GM18909 (cell line): Measurements from ENCODE around the gene PKM.
"Not testable (repeated sequence)": the region's sequence is repeated elsewhere in the genome, so short reads cannot be mapped to it uniquely, and the experiment has no call there.

Experiments
- ATAC-seq: cut with Tn5 transposase; IDR thresholded peaks from one replicate; pipeline ENCODE4 v1.9.1; 2021; ENCODE audit warnings: mild to moderate bottlenecking; ENCODE audit not compliant: unreplicated experiment, poor library complexity

PKM gene

GRCh38 chr15:72231066-72231832 is at the start of gene PKM:
TSS of gene PKM (minus strand) at chr15:72231190. CDS start at chr15:72219097, 12,093 bp downstream.
- ATAC-seq = peak; percentile 47

DNA sequence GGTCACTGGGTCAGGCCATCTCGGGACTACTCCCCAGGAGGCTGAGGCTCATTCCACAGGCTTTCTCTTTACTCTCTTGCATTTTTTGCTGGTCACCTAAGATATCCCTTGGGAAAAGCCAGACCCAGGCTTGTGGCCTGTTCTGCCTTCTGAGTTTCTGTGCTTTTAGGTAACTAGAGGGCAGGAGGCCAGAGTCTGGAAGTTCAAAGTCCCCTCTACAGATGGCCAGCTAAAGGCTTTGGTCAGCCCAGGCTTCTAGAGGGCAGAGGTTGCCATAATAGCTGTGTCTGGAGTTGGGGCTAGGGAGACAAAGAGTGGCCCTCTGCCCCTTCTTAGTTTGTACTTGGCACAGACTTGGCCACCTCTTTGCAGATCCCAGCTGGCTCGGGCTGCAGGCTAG is 49.8 kb upstream of the PKM start:
- no peak for ATAC-seq

- no peak for ATAC-seq
Observed at GRCh38 chr15:72278737-72279136, 47.7 kb upstream of the PKM start.

- ATAC-seq = no peak
Observed at GRCh38 chr15:72276326-72276700, 45.3 kb upstream of the PKM start.

DNA sequence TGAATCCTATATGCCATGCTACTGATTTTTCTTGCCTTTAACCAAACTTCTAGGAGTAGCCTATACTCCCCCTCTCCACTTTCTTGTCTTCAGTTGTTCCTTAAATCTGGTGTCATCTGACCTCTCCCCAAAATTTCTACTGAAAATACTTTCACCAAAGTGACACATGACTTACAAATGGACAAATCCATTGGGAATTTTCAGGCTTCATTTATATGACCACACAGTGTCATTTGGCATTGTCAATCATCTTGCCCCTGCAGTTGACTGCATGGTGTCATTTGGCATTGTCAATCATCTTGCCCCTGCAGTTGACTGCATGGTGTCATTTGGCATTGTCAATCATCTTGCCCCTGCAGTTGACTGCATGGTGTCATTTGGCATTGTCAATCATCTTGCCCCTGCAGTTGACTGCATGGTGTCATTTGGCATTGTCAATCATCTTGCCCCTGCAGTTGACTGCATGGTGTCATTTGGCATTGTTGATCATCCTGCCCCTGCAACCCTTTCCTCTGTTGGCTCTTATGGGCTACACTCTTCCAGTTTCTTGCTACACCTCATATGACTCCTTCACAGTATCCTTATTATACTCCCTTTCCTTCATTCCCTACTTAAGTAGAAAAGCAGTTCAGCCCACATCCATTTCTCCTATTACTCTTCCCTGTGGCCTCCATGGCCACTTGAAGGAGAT is 44.8 kb upstream of the PKM start:
- ATAC-seq = not testable (repeated sequence)

GRCh38 chr15:72272997-72273352 is 42.0 kb upstream of the PKM start:
- no peak for ATAC-seq

GRCh38 chr15:72272213-72272996 is 41.4 kb upstream of the PKM start, which contains the start of gene PARP6:
TSS of gene PARP6 (minus strand) at chr15:72272554. CDS start at chr15:72267477, 5,077 bp downstream.
- ATAC-seq = peak; percentile 96

DNA sequence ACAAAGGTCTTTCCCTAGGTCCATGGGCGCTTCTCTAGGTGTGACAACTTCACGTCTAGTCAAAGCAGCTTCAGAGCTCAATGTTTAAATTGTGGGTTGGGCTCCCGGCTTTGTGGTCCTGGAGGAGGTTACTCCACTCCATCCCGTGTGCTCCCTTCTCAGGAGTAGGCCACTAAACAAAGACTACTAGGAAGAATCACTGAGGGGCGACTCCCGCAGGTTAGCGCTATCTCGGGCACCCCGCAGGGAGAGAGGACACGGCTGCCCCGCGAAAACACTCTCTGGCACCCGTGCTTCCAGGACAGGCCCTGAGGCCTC is 40.9 kb upstream of the PKM start:
- ATAC-seq = peak; percentile 12

- no peak for ATAC-seq
Observed at GRCh38 chr15:72271221-72271620, 40.2 kb upstream of the PKM start.

DNA sequence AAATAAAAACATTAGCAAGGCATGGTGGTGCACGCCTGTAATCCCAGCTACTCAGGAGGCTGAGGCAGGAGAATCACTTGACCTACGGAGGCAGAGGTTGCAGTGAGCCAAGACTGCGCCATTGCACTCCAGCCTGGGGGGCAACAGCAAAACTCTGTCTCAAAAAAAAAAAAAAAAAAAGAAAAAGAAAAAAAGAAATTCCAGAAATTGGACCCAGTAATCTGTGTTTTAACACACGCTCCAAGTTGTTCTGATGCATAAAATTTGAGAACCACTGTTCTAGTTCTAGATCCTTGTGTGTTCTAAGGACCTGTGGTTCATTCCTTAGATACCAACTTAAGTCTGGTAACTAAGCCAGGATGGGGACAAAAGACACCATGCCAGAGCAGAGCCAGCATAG is 38.7 kb upstream of the PKM start:
- ATAC-seq = no peak

DNA sequence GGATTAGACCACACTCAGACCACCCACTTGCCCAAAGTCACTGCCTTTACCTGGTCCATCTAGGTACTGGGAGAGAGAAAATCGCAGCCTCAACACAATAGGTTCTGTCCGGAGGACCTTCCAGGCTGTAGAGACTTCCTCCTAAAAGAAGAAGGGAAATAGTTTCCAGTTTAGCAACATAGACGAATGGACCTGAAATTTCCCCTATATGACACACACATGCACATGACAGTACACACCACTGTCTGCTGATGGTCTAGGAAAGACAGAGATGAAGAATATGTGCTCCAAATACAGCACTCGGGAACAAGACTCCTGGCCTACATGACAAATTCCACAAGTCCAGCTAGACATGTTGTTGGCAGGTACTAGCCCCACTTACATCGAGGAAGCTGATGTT is 34.0 kb upstream of the PKM start:
- no peak for ATAC-seq

- ATAC-seq = no peak
Observed at GRCh38 chr15:72252663-72253299, 21.8 kb upstream of the PKM start.

DNA sequence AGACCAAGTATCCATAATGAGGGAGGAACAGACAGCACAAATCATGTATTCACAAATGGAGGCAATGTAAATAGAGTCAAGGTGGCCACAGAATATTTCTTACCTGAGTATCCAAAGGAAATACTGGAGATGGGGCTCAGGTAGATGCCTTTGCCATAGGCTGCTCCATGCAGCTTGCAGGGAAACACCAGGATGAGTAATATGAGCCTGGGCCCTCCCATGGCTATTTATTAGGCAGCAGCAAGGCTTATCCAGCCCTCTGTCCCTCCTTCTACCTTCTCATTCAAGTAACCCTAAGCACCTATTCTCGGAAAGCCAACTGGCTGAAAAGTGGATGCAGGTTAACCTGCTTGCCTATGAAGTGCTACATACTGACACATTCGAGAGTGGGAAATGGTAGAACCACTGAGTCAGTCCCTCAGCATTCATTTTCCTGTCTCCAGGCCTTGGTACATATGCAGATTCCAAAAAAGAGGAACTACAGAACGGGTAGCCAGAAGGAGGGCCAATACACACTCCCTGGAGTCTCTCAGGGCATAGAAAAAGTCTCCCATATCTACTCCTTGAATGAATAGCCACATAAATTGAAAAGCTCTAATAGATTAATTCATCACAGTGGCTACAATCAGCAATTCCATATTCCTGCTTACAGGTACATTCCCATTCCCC is 18.3 kb upstream of the PKM start:
- ATAC-seq = no peak

GRCh38 chr15:72248514-72248913 is 17.5 kb upstream of the PKM start:
- ATAC-seq = no peak

DNA sequence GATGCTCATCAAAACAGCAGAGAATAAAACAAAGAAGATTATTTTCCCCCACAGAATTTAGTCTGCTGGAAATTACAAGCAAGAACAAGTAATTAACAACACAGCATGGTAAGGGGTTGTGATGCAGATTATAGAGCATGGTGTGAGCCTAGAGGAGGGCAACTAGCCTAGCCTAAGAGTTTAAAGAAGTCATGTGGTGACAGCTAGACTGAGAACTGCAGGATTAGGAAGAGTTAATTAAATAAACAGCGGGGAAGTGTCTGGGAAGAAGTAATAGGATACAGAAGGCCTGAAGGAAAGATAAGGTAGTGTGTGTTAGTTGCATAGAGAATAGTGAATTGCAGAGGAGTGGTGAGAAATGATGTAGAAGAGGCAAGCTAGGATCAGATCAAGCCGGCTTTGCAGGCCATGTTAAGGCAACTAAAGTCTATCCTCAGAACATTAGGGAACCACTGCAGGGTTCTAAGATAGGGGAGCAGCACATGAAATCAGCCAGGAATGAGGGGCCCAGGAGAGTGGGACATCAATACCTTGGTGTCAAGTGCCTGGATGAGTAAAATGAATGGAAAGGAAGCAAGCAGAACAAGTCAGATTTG is 11.9 kb upstream of the PKM start:
- no peak for ATAC-seq

DNA sequence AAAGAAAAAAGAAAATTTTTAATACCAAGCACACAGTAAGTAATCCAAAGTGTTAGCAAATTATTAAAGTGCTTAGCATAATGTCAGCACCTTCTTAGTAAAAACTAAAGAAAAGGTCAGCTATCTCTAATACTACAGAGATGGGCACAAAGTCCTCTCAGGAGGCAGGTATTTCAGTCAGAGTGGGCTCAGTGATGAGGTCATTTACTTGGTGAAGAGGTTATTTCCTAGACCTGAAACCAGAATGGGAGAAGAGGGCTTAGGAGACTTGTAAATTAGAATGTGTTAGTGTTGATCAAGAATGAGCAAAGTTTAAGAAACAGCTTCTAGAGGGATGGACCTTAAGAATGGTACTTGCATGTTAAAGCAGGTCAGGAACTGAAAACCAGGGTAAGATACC is 8.7 kb upstream of the PKM start:
- ATAC-seq = no peak

- no peak for ATAC-seq
Observed at GRCh38 chr15:72238586-72238985, 7.6 kb upstream of the PKM start.

- peak; percentile 16 for ATAC-seq
Observed at GRCh38 chr15:72237853-72238224, 6.8 kb upstream of the PKM start.

DNA sequence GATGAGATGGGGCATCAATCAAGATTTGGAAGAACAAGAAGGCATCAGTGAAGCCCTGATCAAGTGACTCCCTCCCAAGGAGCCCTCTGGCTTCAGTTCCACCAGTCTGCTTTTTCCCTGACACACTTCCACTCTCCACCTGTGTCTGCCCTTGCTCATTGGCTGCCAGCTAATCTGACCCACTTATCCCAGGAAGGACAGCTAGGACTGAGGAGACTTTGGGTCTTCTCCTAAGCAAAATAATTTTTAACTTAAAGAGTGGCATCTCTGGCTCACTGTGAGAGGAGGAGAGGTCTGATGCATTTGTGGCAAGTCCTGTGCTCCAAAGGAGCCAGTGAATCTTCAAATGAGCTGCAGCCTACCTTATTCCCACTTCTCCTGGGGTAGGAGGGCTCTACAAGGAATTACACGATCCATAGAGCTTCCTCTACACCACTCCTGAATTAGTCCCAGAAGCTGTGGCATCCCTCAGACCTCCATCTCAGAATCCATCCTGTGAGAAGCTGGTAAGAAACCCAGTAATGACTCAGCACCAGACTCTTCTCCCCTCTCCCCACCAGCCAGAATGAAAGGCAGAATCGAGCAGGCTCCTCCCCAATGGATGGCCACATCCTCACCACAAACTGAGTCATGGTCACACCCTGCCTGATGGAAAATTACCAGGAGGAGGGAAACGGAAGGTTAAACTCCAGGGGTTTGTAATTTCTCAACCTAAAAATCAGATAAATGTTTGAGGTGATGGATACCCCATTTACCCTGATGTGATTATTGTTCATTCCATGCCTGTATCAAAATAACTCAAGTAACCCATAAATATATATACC is 6.3 kb upstream of the PKM start:
- peak; percentile 73 for ATAC-seq
